HCT116 (cell line): Measurements from ENCODE around the gene AGAP2. TPM values are rescaled to one million over a fixed set of nuclear protein-coding genes. Genes with fewer than 3 reads are reported as not detected.

ENCODE experiments used
- ATAC-seq: fragments of 200-7000 bp; cut with Tn5 transposase; 2 replicates; pipeline ENCODE4 v1.9.1; 2020; ENCODE audit warnings: mild to moderate bottlenecking, moderate library complexity
- BruUV-seq: library from RNA; stranded (reverse); fragments of 400-500 nt; replicated peaks from 2 replicates; lab custom pipeline; 2021; lab: Mats Ljungman, UMichigan
- CTCF ChIA-PET: fragments of 300-600 bp; sonication (Branson Sonifier 250); formaldehyde crosslinking; loops from one replicate; lab custom pipeline; 2021; ENCODE audit warnings: antibody characterized with exemption; lab: Charles Lee
- POLR2A ChIA-PET: fragments of 300-600, 350-600 bp; sonication (Branson Sonifier 250); formaldehyde crosslinking; loops from one replicate; lab custom pipeline; 2021; ENCODE audit warnings: antibody characterized with exemption; lab: Charles Lee
- RAD21 ChIA-PET, 2 experiments: fragments of 300-600 bp; sonication (Branson Sonifier 250); formaldehyde crosslinking; loops; one replicate each; lab custom pipeline; 2023; ENCODE audit warnings: low total read pairs in 2 of 2; ENCODE audit not compliant: uncharacterized antibody in 2 of 2, unreplicated experiment in 2 of 2, low non-redundant PET in 1 of 2; lab: Charles Lee
- DNase-seq: peaks from one replicate; pipeline ENCODE4 v3.0.0-alpha.2; 2010; ENCODE audit warnings: low read depth, low spot score
- H2AFZ ChIP-seq: fragments of 200-600 bp; shearing (Covaris generic), sonication (generic); 2 replicates; pipeline ENCODE4 v1.6.1; 2017; ENCODE audit warnings: low read depth, mixed run types, mixed read lengths, antibody characterized with exemption, low read length; ENCODE audit not compliant: poor library complexity, severe bottlenecking
- H3K27ac ChIP-seq: 2 replicates; pipeline ENCODE4 v1.5.1; 2012; ENCODE audit warnings: low read depth, low read length
- H3K27me3 ChIP-seq: fragments of 200-600 bp; sonication (generic); 2 replicates; pipeline ENCODE4 v1.6.1; 2016; ENCODE audit warnings: mixed run types, low read length, mixed read lengths; ENCODE audit not compliant: insufficient read depth
- H3K36me3 ChIP-seq, 2 experiments: fragments of 200-500 bp in 1 of 2; fragments of 200-600 bp in 1 of 2; sonication (Bioruptor generic) in 1 of 2; sonication (generic) in 1 of 2; 2 replicates each; pipeline versions ENCODE4 v1.5.1 to v1.6.1; 2014 to 2016; ENCODE audit warnings: low read length in 2 of 2, inconsistent platforms in 1 of 2, mixed read lengths in 1 of 2, mixed run types in 1 of 2; ENCODE audit not compliant: insufficient read depth in 2 of 2, control insufficient read depth in 1 of 2
- H3K4me1 ChIP-seq, 2 experiments: fragments of 200-600 bp in 1 of 2; sonication (generic) in 1 of 2; 2 replicates each; pipeline versions ENCODE4 v1.5.1 to v1.6.1; 2012 to 2017; ENCODE audit warnings: low read length in 2 of 2, inconsistent platforms in 1 of 2, mild to moderate bottlenecking in 1 of 2, mixed read lengths in 1 of 2, mixed run types in 1 of 2, moderate library complexity in 1 of 2; ENCODE audit not compliant: insufficient read depth in 2 of 2, control insufficient read depth in 1 of 2
- H3K4me2 ChIP-seq: fragments of 200-600 bp; sonication (generic); 2 replicates; pipeline ENCODE4 v1.6.1; 2017; ENCODE audit warnings: mixed run types, low read length, mixed read lengths
- H3K4me3 ChIP-seq, 2 experiments: fragments of 200-600 bp in 1 of 2; sonication (generic) in 1 of 2; replicated peaks in 1 of 2; 2 replicates each; pipeline ENCODE4 v1.5.1; 2011 to 2016; ENCODE audit warnings: low read length in 2 of 2, control low read depth in 1 of 2, low read depth in 1 of 2, mild to moderate bottlenecking in 1 of 2, mixed read lengths in 1 of 2, mixed run types in 1 of 2
- H3K79me2 ChIP-seq: fragments of 200-600 bp; sonication (generic); 2 replicates; pipeline ENCODE4 v1.6.1; 2017; ENCODE audit warnings: mild to moderate bottlenecking, mixed run types, low read length, moderate library complexity, mixed read lengths; ENCODE audit not compliant: insufficient read depth
- H3K9ac ChIP-seq: fragments of 200-600 bp; sonication (generic); 2 replicates; pipeline ENCODE4 v1.6.1; 2016; ENCODE audit warnings: low read length, mixed read lengths
- H3K9me2 ChIP-seq: fragments of 200-600 bp; sonication (generic), shearing (Covaris generic); 2 replicates; pipeline ENCODE4 v1.6.1; 2017; ENCODE audit warnings: mixed run types, mild to moderate bottlenecking, moderate library complexity; ENCODE audit not compliant: insufficient read depth
- H3K9me3 ChIP-seq, 2 experiments: fragments of 200-500 bp in 1 of 2; fragments of 200-600 bp in 1 of 2; sonication (Bioruptor generic) in 1 of 2; sonication (generic) in 1 of 2; 2 replicates each; pipeline ENCODE4 v1.6.1; 2014 to 2017; ENCODE audit warnings: low read length in 2 of 2, mixed read lengths in 2 of 2, inconsistent platforms in 1 of 2, low read depth in 1 of 2, mild to moderate bottlenecking in 1 of 2, mixed run types in 1 of 2, moderate library complexity in 1 of 2; ENCODE audit not compliant: control insufficient read depth in 1 of 2, insufficient read depth in 1 of 2
- H4K20me1 ChIP-seq: fragments of 200-600 bp; sonication (generic), shearing (Covaris generic); 2 replicates; pipeline ENCODE4 v1.6.1; 2017; ENCODE audit warnings: mixed run types, mild to moderate bottlenecking, moderate library complexity; ENCODE audit not compliant: insufficient read depth
- EGR1 ChIP-seq: IDR thresholded peaks from 2 replicates; pipeline ENCODE4 v1.6.1; 2012; ENCODE audit warnings: low read depth
- ELF1 ChIP-seq: IDR thresholded peaks from 2 replicates; pipeline ENCODE4 v1.6.1; 2012; ENCODE audit warnings: low read depth, borderline replicate concordance
- EZH2 ChIP-seq: fragments of 200-600 bp; sonication (generic); IDR thresholded peaks from 2 replicates; pipeline ENCODE4 v1.6.1; 2017; ENCODE audit warnings: antibody characterized with exemption, mixed run types
- EZH2phosphoT487 ChIP-seq: fragments of 200-600 bp; IDR thresholded peaks from 2 replicates; pipeline ENCODE4 v1.6.1; 2018; ENCODE audit warnings: antibody characterized with exemption, borderline replicate concordance
- FOSL1 ChIP-seq: IDR thresholded peaks from 2 replicates; pipeline ENCODE4 v1.6.1; 2012; ENCODE audit warnings: low read depth
- JUND ChIP-seq: IDR thresholded peaks from 2 replicates; pipeline ENCODE4 v1.6.1; 2012
- SIN3A ChIP-seq: IDR thresholded peaks from 2 replicates; pipeline ENCODE4 v1.6.1; 2012; ENCODE audit warnings: low read depth
- SRF ChIP-seq: IDR thresholded peaks from 2 replicates; pipeline ENCODE4 v1.6.1; 2012; ENCODE audit warnings: low read depth
- ZFX ChIP-seq: fragments of 450-650 bp; IDR thresholded peaks from 2 replicates; pipeline ENCODE4 v1.6.1; 2017
- ZNF274 ChIP-seq: fragments of 200-500 bp; sonication (Bioruptor generic); IDR thresholded peaks from 2 replicates; pipeline ENCODE4 v1.6.1; 2014; ENCODE audit warnings: mild to moderate bottlenecking, low read depth, low read length, inconsistent platforms
- intact Hi-C: fragments of 100-400 bp; cut with micrococcal nuclease; formaldehyde crosslinking; loops from 2 replicates; pipeline ENCODE4 v1.10.0; 2022
- total RNA-seq: library from RNA; stranded (reverse); gene quantifications from one replicate; pipeline ENCODE4 v1.2.1, GENCODE V29; 2021; ENCODE audit not compliant: unreplicated experiment
- TF ChIP-seq, protein P1 (sequence below): IDR thresholded peaks from 2 replicates; pipeline ENCODE4 v1.6.1; 2012

Gene AGAP2
- total RNA-seq, 1 experiment from 2014 or later, result 15.8 TPM

DNA sequence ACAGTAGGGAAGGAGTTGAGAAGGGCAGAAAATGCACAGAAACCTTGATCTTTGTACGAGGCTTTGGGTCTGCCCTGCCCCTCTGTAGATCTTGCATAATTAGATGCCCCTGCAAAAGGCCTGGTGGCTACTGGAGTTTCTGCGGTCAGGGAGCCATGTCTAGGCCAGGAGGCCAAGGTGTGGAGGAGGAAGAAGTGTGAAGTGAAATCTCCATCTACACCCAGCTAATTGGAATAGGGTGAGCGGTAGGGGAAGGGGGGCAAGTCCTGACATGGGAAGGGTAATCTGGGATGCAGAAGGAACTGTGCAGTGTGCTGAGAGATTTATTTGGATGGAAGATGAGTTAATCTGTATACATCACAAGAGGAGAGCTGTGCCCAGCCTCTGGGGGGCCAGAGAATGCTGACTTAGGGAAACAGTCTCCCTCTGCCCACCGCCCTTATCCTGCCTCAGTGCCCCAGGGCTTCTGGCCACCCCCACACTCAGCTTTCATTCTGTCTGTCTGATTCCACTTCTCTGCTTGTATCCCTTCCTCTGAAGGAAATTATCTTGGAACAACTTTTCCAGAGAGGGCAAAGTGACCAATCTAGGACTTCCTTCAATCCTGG is 23.0 kb upstream of the AGAP2 start (continued):
- no peak for TF ChIP-seq ZFX
- TF ChIP-seq SRF, result no peak
- no peak for TF ChIP-seq ZNF274
- TF ChIP-seq, protein P1, sequence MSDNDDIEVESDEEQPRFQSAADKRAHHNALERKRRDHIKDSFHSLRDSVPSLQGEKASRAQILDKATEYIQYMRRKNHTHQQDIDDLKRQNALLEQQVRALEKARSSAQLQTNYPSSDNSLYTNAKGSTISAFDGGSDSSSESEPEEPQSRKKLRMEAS, result no peak
- no peak for TF ChIP-seq ELF1
- no peak for TF ChIP-seq EZH2phosphoT487
- TF ChIP-seq SIN3A, result no peak
- no peak for TF ChIP-seq EZH2
- no peak for TF ChIP-seq JUND
- TF ChIP-seq FOSL1, result no peak

- intact Hi-C loops, result no loop called here
- Histone ChIP-seq H3K4me1 (peaks cover 6 to 28% of the 10 kb centered on the region in 2 experiments; a peak in 3 of 4 replicates), H3K4me3 (no peak overlapping the region), H2AFZ (no peak overlapping the region), H3K27me3 (no peaks in the 10 kb centered on the region), H3K36me3 (peaks cover 0 to 7% of the 10 kb centered on the region in 2 experiments; a peak in 2 of 4 replicates), H3K27ac (no peak overlapping the region), H4K20me1 (no peaks in the 10 kb centered on the region), H3K9ac (no peak overlapping the region), H3K9me3 (no peaks in the 10 kb centered on the region), H3K79me2 (no peaks in the 10 kb centered on the region), H3K9me2 (no peaks in the 10 kb centered on the region), H3K4me2 (no peak overlapping the region)
- DNase-seq (no peak), ATAC-seq (no peak)
- ChIA-PET RAD21 (no interaction called here), CTCF (no interaction called here), POLR2A (no interaction called here)
- TF ChIP-seq EGR1, result no peak
- no TSS peak for BruUV-seq
Observed at GRCh38 chr12:57760347-57760982, 21.9 kb upstream of the AGAP2 start.
